Heart left ventricle (tissue), 13 donors: ENCODE measurements around the gene TXNDC2.

ENCODE experiments used
- CTCF ChIP-seq, 12 donors: fragments of 200-600 bp; sonication (generic) in 4 of 12; IDR thresholded peaks; one replicate each; pipeline versions ENCODE4 v1.5.0 to v1.8.0; 2018 to 2022; ENCODE audit warnings: antibody characterized with exemption in 12 of 12, mild to moderate bottlenecking in 5 of 12
- POLR2A ChIP-seq, 2 donors: fragments of 450-650 bp; IDR thresholded peaks; one replicate each; pipeline ENCODE4 v1.6.1; 2017; ENCODE audit warnings: antibody characterized with exemption in 2 of 2, mild to moderate bottlenecking in 2 of 2, moderate library complexity in 2 of 2
- donor health status: ischemic (EF 13 %, LVEDD 7.1; RV severe dilation, severe dysfunction).
- donor health status: DM: no; HTN: yes; CAD: no.
- donor health status: DM: no; HTN: no; CAD: no.
- donor health status: ischemic (EF 25% LVEDD 6.9; RV normal size, moderate dysfunction).
- donor health status: ischemic (EF 25% LVEDD 5.7; RV mildly dilated, moderate dysfunction).
- donor health status: ischemic (EF 35%, LVEDD 5.7; RV mildly dilated, moderate dysfunction).
- donor health status: nonischemic (EF 11% LVEDD 7.7; RV severe dilation, severe dysfunction).
- donor health status: DM: yes; HTN: yes; CAD: no.
- donor health status: PGD.
- donor health status: ischemic (EF 29% LVEDD 5.4; RV normal size, mild dysfunction).
- donor health status: nonischemic (EF 23%, LVEDD 6.1; RV moderate dilation, normal function).

- TF ChIP-seq CTCF (IDR thresholded peaks at IDR 0.05) (no peak), POLR2A (IDR thresholded peaks at IDR 0.05) (no peak)
Measured at GRCh38 chr18:9901377-9901776, 15.6 kb downstream of the TXNDC2 start.
